HepG2 (cell line): ENCODE data around the gene CA9. TPM values are rescaled to one million over a fixed set of nuclear protein-coding genes. Genes with fewer than 3 reads are reported as not detected.
A peak's percentile ranks its signal among the peaks of the same experiment; 100 is the strongest.

ENCODE experiments used
- DNMT1 ChIP-seq: sonication (generic); formaldehyde crosslinking; IDR thresholded peaks from 2 replicates; pipeline ENCODE4 v1.5.1; 2020; ENCODE audit warnings: mild to moderate bottlenecking, missing genetic modification reagents
- ISL2 ChIP-seq: sonication (generic); formaldehyde crosslinking; IDR thresholded peaks from 2 replicates; pipeline ENCODE4 v1.5.0; 2020; ENCODE audit warnings: missing genetic modification reagents
- KLF6 ChIP-seq: IDR thresholded peaks from 2 replicates; pipeline ENCODE4 v1.8.0; 2016; ENCODE audit warnings: missing biosample characterization, missing genetic modification reagents
- MBD4 ChIP-seq: IDR thresholded peaks from 2 replicates; pipeline ENCODE4 v1.6.1; 2012; ENCODE audit warnings: low read length, inconsistent platforms, borderline replicate concordance
- MNT ChIP-seq: fragments of 450-650 bp; IDR thresholded peaks from 2 replicates; pipeline ENCODE4 v1.6.1; 2016
- MXD4 ChIP-seq: IDR thresholded peaks from 2 replicates; pipeline ENCODE4 v1.6.1; 2016; ENCODE audit warnings: mild to moderate bottlenecking, missing biosample characterization, missing genetic modification reagents
- MZF1 ChIP-seq: sonication (generic); formaldehyde crosslinking; IDR thresholded peaks from 2 replicates; pipeline ENCODE4 v1.8.1; 2023; ENCODE audit warnings: mild to moderate bottlenecking, missing genetic modification reagents, borderline replicate concordance
- NR2F1 ChIP-seq, 2 experiments: fragments of 450-650 bp in 1 of 2; formaldehyde crosslinking in 1 of 2; IDR thresholded peaks; 2 replicates each; pipeline versions ENCODE4 v1.5.0 to v1.6.1; 2016 to 2020; ENCODE audit warnings: mild to moderate bottlenecking in 1 of 2, missing compliant biosample characterization in 1 of 2, missing genetic modification reagents in 1 of 2, moderate library complexity in 1 of 2
- PAX8 ChIP-seq: sonication (generic); formaldehyde crosslinking; IDR thresholded peaks from 2 replicates; pipeline ENCODE4 v1.8.0; 2022; ENCODE audit warnings: mild to moderate bottlenecking, missing genetic modification reagents, borderline replicate concordance
- PHB2 ChIP-seq: fragments of 450-650 bp; IDR thresholded peaks from 2 replicates; pipeline ENCODE4 v1.6.1; 2018; ENCODE audit not compliant: partially characterized antibody
- POLR2AphosphoS2 ChIP-seq: IDR thresholded peaks from 2 replicates; pipeline ENCODE4 v1.6.1; 2011; ENCODE audit warnings: low read depth, low read length, improper control_type of control experiment
- PRMT3 ChIP-seq: sonication (generic); formaldehyde crosslinking; IDR thresholded peaks from 2 replicates; pipeline ENCODE4 v1.8.1; 2022; ENCODE audit warnings: low read depth, mild to moderate bottlenecking, moderate library complexity, missing genetic modification reagents, borderline replicate concordance
- SMARCC2 ChIP-seq: fragments of 450-650 bp; IDR thresholded peaks from 2 replicates; pipeline ENCODE4 v1.6.1; 2017; ENCODE audit warnings: antibody characterized with exemption, mild to moderate bottlenecking
- STAT6 ChIP-seq: sonication (generic); formaldehyde crosslinking; IDR thresholded peaks from 2 replicates; pipeline ENCODE4 v1.4.0; 2020; ENCODE audit warnings: missing genetic modification reagents, mild to moderate bottlenecking, borderline replicate concordance
- ZFYVE20 ChIP-seq: sonication (generic); formaldehyde crosslinking; IDR thresholded peaks from 2 replicates; pipeline ENCODE4 v1.8.0; 2023; ENCODE audit warnings: low read depth, mild to moderate bottlenecking, moderate library complexity, missing genetic modification reagents, borderline replicate concordance
- ZMAT3 ChIP-seq: sonication (generic); formaldehyde crosslinking; conservative IDR thresholded peaks from 2 replicates; pipeline ENCODE4 v1.7.0; 2021; ENCODE audit warnings: missing genetic modification reagents
- ZNF24 ChIP-seq: fragments of 450-650 bp; IDR thresholded peaks from 2 replicates; pipeline ENCODE4 v1.6.1; 2017; ENCODE audit warnings: antibody characterized with exemption, mild to moderate bottlenecking
- ZNF33A ChIP-seq: sonication (generic); formaldehyde crosslinking; IDR thresholded peaks from 2 replicates; pipeline ENCODE4 v1.5.1; 2020; ENCODE audit warnings: missing genetic modification reagents, mild to moderate bottlenecking, moderate library complexity, borderline replicate concordance
- ZNF484 ChIP-seq: sonication (generic); formaldehyde crosslinking; IDR thresholded peaks from 2 replicates; pipeline ENCODE4 v1.5.1; 2020; ENCODE audit warnings: mild to moderate bottlenecking, low read depth, missing genetic modification reagents, borderline replicate concordance
- ZNF572 ChIP-seq: sonication (generic); formaldehyde crosslinking; IDR thresholded peaks from 2 replicates; pipeline ENCODE4 v1.5.1; 2020; ENCODE audit warnings: mild to moderate bottlenecking, missing genetic modification reagents
- ZSCAN5A ChIP-seq: sonication (generic); formaldehyde crosslinking; IDR thresholded peaks from 2 replicates; pipeline ENCODE4 v1.8.0; 2022; ENCODE audit warnings: mild to moderate bottlenecking, missing genetic modification reagents, borderline replicate concordance
- ZXDC ChIP-seq: sonication (generic); formaldehyde crosslinking; IDR thresholded peaks from 2 replicates; pipeline ENCODE4 v1.5.0; 2020; ENCODE audit warnings: mild to moderate bottlenecking, missing genetic modification reagents
- polyA plus RNA-seq, 8 experiments: library from polyadenylated mRNA; depleted of rRNA in 3 of 8; stranded (reverse) in 7 of 8; unstranded in 1 of 8; fragments of >200 nt; fragmentation: Illumina TruSeq in 4 of 8; extraction: Trizol in 4 of 8; gene quantifications; 2 replicates each; pipeline versions ENCODE4 v1.2.1 to v1.2.3, GENCODE V29; 2011 to 2016; ENCODE audit warnings: low read depth in 4 of 8, missing spikeins in 1 of 8, mixed read lengths in 1 of 8; ENCODE audit not compliant: insufficient read depth in 1 of 8
- total RNA-seq, 5 experiments: library from RNA; depleted of rRNA; stranded (reverse); fragments of >200 nt; fragmentation: Illumina TruSeq; extraction: Trizol; gene quantifications; 2 replicates each; pipeline ENCODE4 v1.2.3, GENCODE V29; 2016; ENCODE audit warnings: low read depth in 1 of 5

Gene CA9
- total and polyA plus RNA-seq, 2 of the 13 experiments (the other 11 are each of a cell fraction or from before 2014, with no cell fraction given), result 0.13 to 152 TPM

- 0 out of 2 replicates have a peak, but pooled peaks have one; percentile 39 for TF ChIP-seq ZNF484
- TF ChIP-seq ZNF24, result peak; percentile 92
- peak; percentile 89 for TF ChIP-seq KLF6
- peak; percentile 74 for TF ChIP-seq ZXDC (CRISPR knock-in tag)
- TF ChIP-seq MXD4, result peak; percentile 90
- TF ChIP-seq MZF1 (CRISPR knock-in tag), result no peak
- TF ChIP-seq ZNF33A (CRISPR knock-in tag), result peak; percentile 58; the same call in 1 of the 2 replicates
- no peak; the same call in 1 of the 2 replicates for TF ChIP-seq MBD4
- TF ChIP-seq STAT6 (CRISPR knock-in tag), result peak; percentile 90
- TF ChIP-seq ZFYVE20 (CRISPR knock-in tag), result peak; percentile 63; the same call in 1 of the 2 replicates
- peak; percentile 94; the same call in 1 of the 2 replicates for TF ChIP-seq PRMT3 (CRISPR knock-in tag)
- TF ChIP-seq PAX8, result no peak
- TF ChIP-seq SMARCC2, result no peak
- TF ChIP-seq ZNF572 (CRISPR knock-in tag), result 0 out of 2 replicates have a peak, but pooled peaks have one; percentile 72
- TF ChIP-seq ZMAT3, result peak; percentile 97
- TF ChIP-seq MNT, result peak; percentile 93
- TF ChIP-seq PHB2, result no peak
- TF ChIP-seq ZSCAN5A (CRISPR knock-in tag), result peak; percentile 96
- TF ChIP-seq DNMT1 (CRISPR knock-in tag), result peak; percentile 91; the same call in 1 of the 2 replicates
- TF ChIP-seq NR2F1 (CRISPR knock-in tag; IDR thresholded peaks at IDR 0.05), result peak in 1 of 2 experiments; percentile 16; a peak in 1 of 4 replicates
- peak; percentile 86 for TF ChIP-seq ISL2
- no peak for TF ChIP-seq POLR2AphosphoS2
Measured at GRCh38 chr9:35657546-35658136, 16.1 kb upstream of the CA9 start, which contains the start of gene RMRP (continued).
